SK-N-SH treated with all-trans-retinoic acid at 6 μM for 48 hours (cell line): ENCODE measurements around the gene LCTL.

Experiments used
- ATAC-seq: fragments of 200-7000 bp; cut with Tn5 transposase; 3 replicates; pipeline ENCODE4 v1.9.1; 2020; ENCODE audit warnings: mild to moderate bottlenecking, moderate library complexity
- ARNTL ChIP-seq: fragments of 450-650 bp; formaldehyde crosslinking; IDR thresholded peaks from 2 replicates; pipeline ENCODE4 v1.5.0; 2020; ENCODE audit warnings: low read depth, mild to moderate bottlenecking, moderate library complexity, borderline replicate concordance
- BACH2 ChIP-seq: fragments of 250-450 bp; sonication (Bioruptor Pico); IDR thresholded peaks from 2 replicates; pipeline ENCODE4 v1.9.0; 2021; ENCODE audit warnings: mild to moderate bottlenecking, borderline replicate concordance
- CSDC2 ChIP-seq: fragments of 250-450 bp; sonication (Bioruptor Pico); IDR thresholded peaks from 2 replicates; pipeline ENCODE4 v1.5.0; 2020; ENCODE audit warnings: mild to moderate bottlenecking, moderate library complexity
- CSRNP3 ChIP-seq: fragments of 250-450 bp; sonication (Bioruptor Pico); IDR thresholded peaks from 2 replicates; pipeline ENCODE4 v1.5.1; 2021; ENCODE audit warnings: mild to moderate bottlenecking, moderate library complexity
- ESRRG ChIP-seq: fragments of 250-450 bp; sonication (Bioruptor Pico); IDR thresholded peaks from 2 replicates; pipeline ENCODE4 v1.6.1; 2021; ENCODE audit warnings: mild to moderate bottlenecking
- GLIS3 ChIP-seq: fragments of 250-450 bp; sonication (Bioruptor Pico); IDR thresholded peaks from 2 replicates; pipeline ENCODE4 v1.5.0; 2020; ENCODE audit warnings: mild to moderate bottlenecking, moderate library complexity
- OSR1 ChIP-seq: fragments of 250-450 bp; sonication (Bioruptor Pico); IDR thresholded peaks from 2 replicates; pipeline ENCODE4 v1.8.0; 2022; ENCODE audit warnings: moderate library complexity, mild to moderate bottlenecking, inconsistent platforms
- PPARA ChIP-seq: fragments of 250-450 bp; sonication (Bioruptor Pico); IDR thresholded peaks from 2 replicates; pipeline ENCODE4 v1.5.0; 2020; ENCODE audit warnings: mild to moderate bottlenecking, borderline replicate concordance
- RARB ChIP-seq: fragments of 250-450 bp; sonication (Bioruptor Pico); IDR thresholded peaks from 2 replicates; pipeline ENCODE4 v1.8.0; 2021; ENCODE audit warnings: mild to moderate bottlenecking, moderate library complexity
- SNAI2 ChIP-seq: fragments of 250-450 bp; sonication (Bioruptor Pico); IDR thresholded peaks from 2 replicates; pipeline ENCODE4 v1.5.0; 2020; ENCODE audit warnings: mild to moderate bottlenecking, moderate library complexity
- TCF4 ChIP-seq: fragments of 250-450 bp; sonication (Bioruptor Pico); IDR thresholded peaks from 2 replicates; pipeline ENCODE4 v1.8.0; 2021; ENCODE audit warnings: mild to moderate bottlenecking, moderate library complexity, borderline replicate concordance
- TOX ChIP-seq: fragments of 250-450 bp; sonication (Bioruptor Pico); IDR thresholded peaks from 2 replicates; pipeline ENCODE4 v1.8.0; 2021; ENCODE audit warnings: mild to moderate bottlenecking, moderate library complexity, borderline replicate concordance
- TSHZ2 ChIP-seq: fragments of 250-450 bp; sonication (Bioruptor Pico); IDR thresholded peaks from 2 replicates; pipeline ENCODE4 v1.5.0; 2020; ENCODE audit warnings: mild to moderate bottlenecking, moderate library complexity
- ZC3H10 ChIP-seq: fragments of 250-450 bp; sonication (Bioruptor Pico); IDR thresholded peaks from 2 replicates; pipeline ENCODE4 v1.5.1; 2021; ENCODE audit warnings: mild to moderate bottlenecking, moderate library complexity
- ZFP3 ChIP-seq: fragments of 250-450 bp; sonication (Bioruptor Pico); IDR thresholded peaks from 2 replicates; pipeline ENCODE4 v1.5.0; 2020; ENCODE audit warnings: mild to moderate bottlenecking, moderate library complexity
- ZFP30 ChIP-seq: fragments of 450-650 bp; formaldehyde crosslinking; IDR thresholded peaks from 2 replicates; pipeline ENCODE4 v1.5.0; 2022; ENCODE audit warnings: mild to moderate bottlenecking, moderate library complexity
- ZNF565 ChIP-seq: fragments of 450-650 bp; formaldehyde crosslinking; conservative IDR thresholded peaks from 2 replicates; pipeline ENCODE4 v1.5.0; 2020; ENCODE audit warnings: low read depth, mild to moderate bottlenecking, moderate library complexity
- ZNF70 ChIP-seq: fragments of 450-650 bp; formaldehyde crosslinking; IDR thresholded peaks from 2 replicates; pipeline ENCODE4 v1.5.0; 2020; ENCODE audit warnings: mild to moderate bottlenecking, moderate library complexity
- ZNF8 ChIP-seq: fragments of 450-650 bp; formaldehyde crosslinking; IDR thresholded peaks from 2 replicates; pipeline ENCODE4 v1.5.0; 2020; ENCODE audit warnings: mild to moderate bottlenecking, moderate library complexity
- TF ChIP-seq, protein P1 (sequence below): fragments of 250-450 bp; sonication (Bioruptor Pico); IDR thresholded peaks from 2 replicates; pipeline ENCODE4 v1.5.1; 2020; ENCODE audit warnings: low read depth, mild to moderate bottlenecking, moderate library complexity
- TF ChIP-seq, protein P2 (sequence below): fragments of 250-450 bp; sonication (Bioruptor Pico); IDR thresholded peaks from 2 replicates; pipeline ENCODE4 v1.8.0; 2021; ENCODE audit warnings: low read depth, mild to moderate bottlenecking, moderate library complexity, borderline replicate concordance

LCTL gene

DNA sequence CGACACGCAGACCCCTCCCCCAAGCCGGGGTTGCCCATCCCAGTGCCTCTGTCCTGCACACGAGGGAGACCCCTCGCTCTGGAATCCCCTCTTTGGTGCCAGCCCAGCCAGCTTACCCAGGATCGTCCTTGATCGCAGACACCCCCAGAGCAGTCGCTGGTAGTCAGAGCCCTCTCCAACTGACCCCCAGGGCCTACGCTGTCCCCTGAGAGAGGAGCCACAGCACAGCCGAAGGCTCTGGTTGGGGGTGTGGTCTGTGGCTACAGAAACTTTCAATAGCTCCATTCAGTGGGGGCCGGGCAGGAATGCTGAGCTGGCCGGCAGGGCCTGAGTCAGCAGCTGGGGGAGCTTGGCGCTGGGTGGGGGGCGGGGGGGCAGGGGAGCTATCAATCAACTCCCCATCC lies at the start of gene LCTL:
Gene LCTL, minus strand, starts transcription at position 258 of the 404 bp plus-strand sequence. CDS start 633 bp downstream, outside the sequence.
- TF ChIP-seq GLIS3 (no peak), TSHZ2 (CRISPR knock-in tag) (no peak), CSRNP3 (no peak), PPARA (CRISPR knock-in tag) (no peak), ZNF8 (CRISPR knock-in tag) (no peak), SNAI2 (CRISPR knock-in tag) (no peak)
- TF ChIP-seq, protein P1, sequence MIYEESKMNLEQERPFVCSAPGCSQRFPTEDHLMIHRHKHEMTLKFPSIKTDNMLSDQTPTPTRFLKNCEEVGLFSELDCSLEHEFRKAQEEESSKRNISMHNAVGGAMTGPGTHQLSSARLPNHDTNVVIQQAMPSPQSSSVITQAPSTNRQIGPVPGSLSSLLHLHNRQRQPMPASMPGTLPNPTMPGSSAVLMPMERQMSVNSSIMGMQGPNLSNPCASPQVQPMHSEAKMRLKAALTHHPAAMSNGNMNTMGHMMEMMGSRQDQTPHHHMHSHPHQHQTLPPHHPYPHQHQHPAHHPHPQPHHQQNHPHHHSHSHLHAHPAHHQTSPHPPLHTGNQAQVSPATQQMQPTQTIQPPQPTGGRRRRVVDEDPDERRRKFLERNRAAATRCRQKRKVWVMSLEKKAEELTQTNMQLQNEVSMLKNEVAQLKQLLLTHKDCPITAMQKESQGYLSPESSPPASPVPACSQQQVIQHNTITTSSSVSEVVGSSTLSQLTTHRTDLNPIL (CRISPR knock-in tag): no peak
- TF ChIP-seq, protein P2, sequence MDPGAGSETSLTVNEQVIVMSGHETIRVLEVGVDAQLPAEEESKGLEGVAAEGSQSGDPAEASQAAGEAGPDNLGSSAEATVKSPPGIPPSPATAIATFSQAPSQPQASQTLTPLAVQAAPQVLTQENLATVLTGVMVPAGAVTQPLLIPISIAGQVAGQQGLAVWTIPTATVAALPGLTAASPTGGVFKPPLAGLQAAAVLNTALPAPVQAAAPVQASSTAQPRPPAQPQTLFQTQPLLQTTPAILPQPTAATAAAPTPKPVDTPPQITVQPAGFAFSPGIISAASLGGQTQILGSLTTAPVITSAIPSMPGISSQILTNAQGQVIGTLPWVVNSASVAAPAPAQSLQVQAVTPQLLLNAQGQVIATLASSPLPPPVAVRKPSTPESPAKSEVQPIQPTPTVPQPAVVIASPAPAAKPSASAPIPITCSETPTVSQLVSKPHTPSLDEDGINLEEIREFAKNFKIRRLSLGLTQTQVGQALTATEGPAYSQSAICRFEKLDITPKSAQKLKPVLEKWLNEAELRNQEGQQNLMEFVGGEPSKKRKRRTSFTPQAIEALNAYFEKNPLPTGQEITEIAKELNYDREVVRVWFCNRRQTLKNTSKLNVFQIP (CRISPR knock-in tag): no peak
- ATAC-seq: peak; percentile 76

DNA sequence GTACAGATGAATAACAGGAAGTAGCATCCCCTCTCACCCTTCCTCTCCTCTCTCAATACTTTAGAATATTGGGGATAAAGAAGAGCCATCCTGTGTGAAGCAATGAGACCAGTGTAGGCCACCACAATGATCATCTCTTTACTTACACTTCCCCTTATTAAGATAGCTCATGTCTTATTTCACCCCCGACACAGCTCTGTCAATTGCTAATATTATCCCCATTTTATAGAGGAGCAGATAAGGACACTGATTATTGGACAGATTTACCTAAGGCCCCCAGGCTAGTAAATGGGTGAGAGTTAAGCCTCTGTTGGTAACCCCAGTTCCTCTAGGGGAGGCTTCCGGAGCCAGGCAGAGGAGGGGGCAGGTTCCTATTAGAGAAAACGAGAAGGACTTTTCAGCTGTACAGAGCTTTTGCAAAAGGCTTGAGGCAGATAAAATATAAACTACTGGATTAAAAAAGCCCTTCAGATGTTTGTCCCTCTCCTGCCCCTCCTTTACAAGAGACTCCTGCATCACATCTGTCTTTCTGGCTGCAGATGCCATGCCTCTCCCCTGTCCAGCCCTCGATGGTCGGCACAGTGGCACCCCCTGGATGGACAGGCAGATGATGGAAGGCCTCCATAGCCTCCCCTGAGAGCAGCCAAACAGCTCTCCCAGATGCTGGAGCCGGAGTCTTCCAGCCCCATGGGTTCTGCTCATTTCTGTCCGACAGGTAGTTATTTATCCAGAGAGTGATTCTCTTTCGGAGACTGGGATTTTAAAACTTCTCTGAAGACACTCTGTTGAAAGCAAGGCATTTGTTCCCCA lies 49.4 kb upstream of the LCTL start:
- ATAC-seq: no peak

More for the DNA sequence above, 49.4 kb upstream of the LCTL start:
- TF ChIP-seq, protein P2 (CRISPR knock-in tag): no peak
- TF ChIP-seq TSHZ2 (CRISPR knock-in tag): no peak
- no peak for TF ChIP-seq ZC3H10 (CRISPR knock-in tag)
- TF ChIP-seq RARB (CRISPR knock-in tag): no peak
- no peak for TF ChIP-seq ZNF8 (CRISPR knock-in tag)
- TF ChIP-seq GLIS3: no peak
- no peak for TF ChIP-seq TOX (CRISPR knock-in tag)
- TF ChIP-seq CSRNP3: no peak
- TF ChIP-seq OSR1 (CRISPR knock-in tag): no peak
- no peak for TF ChIP-seq SNAI2 (CRISPR knock-in tag)
- TF ChIP-seq CSDC2 (CRISPR knock-in tag): no peak
- no peak for TF ChIP-seq ZNF70 (CRISPR knock-in tag)
- TF ChIP-seq ARNTL (CRISPR knock-in tag): no peak
- TF ChIP-seq ESRRG (CRISPR knock-in tag): no peak
- no peak for TF ChIP-seq BACH2 (CRISPR knock-in tag)
- TF ChIP-seq ZNF565 (CRISPR knock-in tag): no peak
- TF ChIP-seq TCF4 (CRISPR knock-in tag): no peak
- no peak for TF ChIP-seq ZFP30 (CRISPR knock-in tag)
- no peak for TF ChIP-seq ZFP3 (CRISPR knock-in tag)
- TF ChIP-seq, protein P1 (CRISPR knock-in tag): no peak
